ENCODE measurements around the gene LRRK1.

DNA sequence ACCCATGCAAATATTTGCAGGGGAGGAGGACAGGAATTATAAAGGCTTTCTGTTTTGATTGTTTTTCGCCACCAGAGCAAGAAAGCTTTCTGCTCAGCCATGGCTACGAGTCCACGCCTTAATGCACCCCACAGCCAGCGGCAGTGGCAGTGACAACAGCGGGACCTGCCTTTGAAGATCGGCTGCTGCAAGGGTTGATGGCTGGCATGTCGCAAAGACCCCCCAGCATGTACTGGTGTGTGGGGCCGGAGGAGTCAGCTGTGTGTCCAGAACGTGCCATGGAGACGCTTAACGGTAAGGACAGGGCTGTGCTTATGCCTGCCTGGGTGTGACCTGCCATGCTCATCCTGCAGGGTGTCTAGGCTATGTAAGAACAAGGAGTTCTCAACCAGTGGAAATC, 5.3 kb downstream of the LRRK1 start:
- TF ChIP-seq, protein P1, sequence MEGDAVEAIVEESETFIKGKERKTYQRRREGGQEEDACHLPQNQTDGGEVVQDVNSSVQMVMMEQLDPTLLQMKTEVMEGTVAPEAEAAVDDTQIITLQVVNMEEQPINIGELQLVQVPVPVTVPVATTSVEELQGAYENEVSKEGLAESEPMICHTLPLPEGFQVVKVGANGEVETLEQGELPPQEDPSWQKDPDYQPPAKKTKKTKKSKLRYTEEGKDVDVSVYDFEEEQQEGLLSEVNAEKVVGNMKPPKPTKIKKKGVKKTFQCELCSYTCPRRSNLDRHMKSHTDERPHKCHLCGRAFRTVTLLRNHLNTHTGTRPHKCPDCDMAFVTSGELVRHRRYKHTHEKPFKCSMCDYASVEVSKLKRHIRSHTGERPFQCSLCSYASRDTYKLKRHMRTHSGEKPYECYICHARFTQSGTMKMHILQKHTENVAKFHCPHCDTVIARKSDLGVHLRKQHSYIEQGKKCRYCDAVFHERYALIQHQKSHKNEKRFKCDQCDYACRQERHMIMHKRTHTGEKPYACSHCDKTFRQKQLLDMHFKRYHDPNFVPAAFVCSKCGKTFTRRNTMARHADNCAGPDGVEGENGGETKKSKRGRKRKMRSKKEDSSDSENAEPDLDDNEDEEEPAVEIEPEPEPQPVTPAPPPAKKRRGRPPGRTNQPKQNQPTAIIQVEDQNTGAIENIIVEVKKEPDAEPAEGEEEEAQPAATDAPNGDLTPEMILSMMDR (IDR thresholded peaks at IDR 0.05): no peak
- no peak for TF ChIP-seq POLR2A (IDR thresholded peaks at IDR 0.05)
